ENCODE results near the gene CAPG.

- TF ChIP-seq CTCF (conservative IDR thresholded peaks at IDR 0.05; ENCODE audit: low read length) = no peak
- TF ChIP-seq EZH2phosphoT487 (IDR thresholded peaks at IDR 0.05; ENCODE audit: borderline replicate concordance) = no peak
Measured at GRCh38 chr2:85377083-85377482, 33.1 kb downstream of the CAPG start.

All from Loucy (cell line).